IgD-negative memory B cell (primary cell): ENCODE data around the gene RPL37A. TPM values are rescaled to one million over a fixed set of nuclear protein-coding genes. Genes with fewer than 3 reads are reported as not detected.

ENCODE experiments used
- H3K27ac Mint-ChIP-seq, 3 donors: one replicate each; pipeline ENCODE4 v1.8.0; 2020 to 2022; ENCODE audit warnings: mild to moderate bottlenecking in 3 of 3, mixed read lengths in 3 of 3, moderate library complexity in 1 of 3
- H3K27me3 Mint-ChIP-seq: one replicate; pipeline ENCODE4 v1.8.0; 2021; ENCODE audit warnings: mixed read lengths
- H3K36me3 Mint-ChIP-seq: one replicate; pipeline ENCODE4 v1.8.0; 2020; ENCODE audit warnings: mild to moderate bottlenecking, mixed read lengths
- H3K4me1 Mint-ChIP-seq, 3 donors: one replicate each; pipeline ENCODE4 v1.8.0; 2020 to 2022; ENCODE audit warnings: mixed read lengths in 3 of 3, mild to moderate bottlenecking in 1 of 3
- H3K4me3 Mint-ChIP-seq, 4 donors: one replicate each; pipeline ENCODE4 v1.8.0; 2020 to 2022; ENCODE audit warnings: mild to moderate bottlenecking in 4 of 4, mixed read lengths in 4 of 4, moderate library complexity in 3 of 4
- H3K9me3 Mint-ChIP-seq, 3 donors: one replicate each; pipeline ENCODE4 v1.8.0; 2020 to 2021; ENCODE audit warnings: mixed read lengths in 3 of 3, mild to moderate bottlenecking in 1 of 3
- polyA plus RNA-seq: library from polyadenylated mRNA; unstranded; fragments of 300-500 nt; fragmentation: Illumina TruSeq; gene quantifications from one replicate; pipeline ENCODE4 v1.2.3, GENCODE V29; 2021

The RPL37A gene
- polyA plus RNA-seq, 1 donor from 2014 or later, result 4,003 TPM

GRCh38 chr2:216539791-216540241, 41.2 kb downstream of the RPL37A start:
- Mint-ChIP-seq H3K9me3 (peaks cover 0 to 1% (median 0%) of the 10 kb centered on the region in 3 donors), H3K36me3 (no peaks in the 10 kb centered on the region), H3K27me3 (peaks cover 17% of the 10 kb centered on the region), H3K27ac (no peak overlapping the region), H3K4me1 (peaks cover 0 to 1% (median 0%) of the 10 kb centered on the region in 3 donors), H3K4me3 (no peak overlapping the region)

GRCh38 chr2:216540920-216541319, 42.3 kb downstream of the RPL37A start:
- Mint-ChIP-seq H3K27ac (no peak overlapping the region), H3K27me3 (peaks cover 16% of the 10 kb centered on the region), H3K4me1 (no peaks in the 10 kb centered on the region), H3K36me3 (no peaks in the 10 kb centered on the region), H3K9me3 (peaks cover 0 to 1% (median 0%) of the 10 kb centered on the region in 3 donors), H3K4me3 (no peak overlapping the region)

GRCh38 chr2:216541505-216541904, 42.9 kb downstream of the RPL37A start:
- Mint-ChIP-seq H3K4me1 (no peaks in the 10 kb centered on the region), H3K27me3 (peaks cover 16% of the 10 kb centered on the region), H3K36me3 (no peaks in the 10 kb centered on the region), H3K27ac (no peak overlapping the region), H3K9me3 (peaks cover 0 to 1% (median 0%) of the 10 kb centered on the region in 3 donors), H3K4me3 (no peak overlapping the region)

GRCh38 chr2:216545359-216545758, 46.7 kb downstream of the RPL37A start:
- Mint-ChIP-seq H3K36me3 (no peaks in the 10 kb centered on the region), H3K9me3 (no peaks in the 10 kb centered on the region), H3K4me3 (no peak overlapping the region), H3K27me3 (peaks cover 15% of the 10 kb centered on the region), H3K4me1 (no peaks in the 10 kb centered on the region), H3K27ac (no peak overlapping the region)

GRCh38 chr2:216546241-216546640, 47.6 kb downstream of the RPL37A start:
- H3K4me1 Mint-ChIP-seq, result no peaks in the 10 kb centered on the region
- H3K36me3 Mint-ChIP-seq, result no peaks in the 10 kb centered on the region
- no peak overlapping the region for H3K27ac Mint-ChIP-seq
- H3K4me3 Mint-ChIP-seq, result no peak overlapping the region
- peaks cover 15% of the 10 kb centered on the region for H3K27me3 Mint-ChIP-seq
- H3K9me3 Mint-ChIP-seq, result no peaks in the 10 kb centered on the region

GRCh38 chr2:216546641-216547403, 48.2 kb downstream of the RPL37A start:
- no peak overlapping the region for H3K27ac Mint-ChIP-seq
- no peaks in the 10 kb centered on the region for H3K9me3 Mint-ChIP-seq
- no peak overlapping the region for H3K4me3 Mint-ChIP-seq
- H3K4me1 Mint-ChIP-seq, result no peaks in the 10 kb centered on the region
- peaks cover 15% of the 10 kb centered on the region for H3K27me3 Mint-ChIP-seq
- H3K36me3 Mint-ChIP-seq, result no peaks in the 10 kb centered on the region

GRCh38 chr2:216548901-216549331, 50.3 kb downstream of the RPL37A start:
- H3K27ac Mint-ChIP-seq, result no peak overlapping the region
- H3K27me3 Mint-ChIP-seq, result peaks cover 15% of the 10 kb centered on the region
- no peaks in the 10 kb centered on the region for H3K4me1 Mint-ChIP-seq
- H3K9me3 Mint-ChIP-seq, result no peaks in the 10 kb centered on the region
- no peak overlapping the region for H3K4me3 Mint-ChIP-seq
- no peaks in the 10 kb centered on the region for H3K36me3 Mint-ChIP-seq

GRCh38 chr2:216549926-216550690, 51.5 kb downstream of the RPL37A start:
- no peaks in the 10 kb centered on the region for H3K36me3 Mint-ChIP-seq
- no peak overlapping the region for H3K27ac Mint-ChIP-seq
- H3K27me3 Mint-ChIP-seq, result peaks cover 13% of the 10 kb centered on the region
- H3K9me3 Mint-ChIP-seq, result no peaks in the 10 kb centered on the region
- H3K4me3 Mint-ChIP-seq, result no peak overlapping the region
- H3K4me1 Mint-ChIP-seq, result no peaks in the 10 kb centered on the region

- Mint-ChIP-seq H3K9me3 (no peaks in the 10 kb centered on the region), H3K4me1 (no peaks in the 10 kb centered on the region), H3K4me3 (no peak overlapping the region), H3K36me3 (no peaks in the 10 kb centered on the region), H3K27ac (peak overlapping the region in 1 of 3 donors; percentile 39), H3K27me3 (peaks cover 11% of the 10 kb centered on the region)
Observed at GRCh38 chr2:216551234-216552068, 52.8 kb downstream of the RPL37A start.

GRCh38 chr2:216553093-216553478, 54.4 kb downstream of the RPL37A start:
- Mint-ChIP-seq H3K4me3 (no peak overlapping the region), H3K4me1 (no peaks in the 10 kb centered on the region), H3K9me3 (no peaks in the 10 kb centered on the region), H3K27me3 (peaks cover 14% of the 10 kb centered on the region), H3K36me3 (no peaks in the 10 kb centered on the region), H3K27ac (no peak overlapping the region)

Other genes with a start within 250 kb of the RPL37A start
- gene MARCHF4, start 126.4 kb upstream of the RPL37A start, polyA plus RNA-seq, result not detected
- gene SMARCAL1, start 86.4 kb upstream of the RPL37A start, polyA plus RNA-seq, result 27.9 TPM
- gene IGFBP2, start 134.6 kb downstream of the RPL37A start, polyA plus RNA-seq, result not detected
- gene IGFBP5, start 196.7 kb downstream of the RPL37A start, polyA plus RNA-seq, result not detected